Measurements from ENCODE around the gene HOXC5. TPM values are rescaled to one million over a fixed set of nuclear protein-coding genes. Genes with fewer than 3 reads are reported as not detected.

The HOXC5 gene
- total RNA-seq, 1 experiment from 2014 or later = 5.0 TPM

DNA sequence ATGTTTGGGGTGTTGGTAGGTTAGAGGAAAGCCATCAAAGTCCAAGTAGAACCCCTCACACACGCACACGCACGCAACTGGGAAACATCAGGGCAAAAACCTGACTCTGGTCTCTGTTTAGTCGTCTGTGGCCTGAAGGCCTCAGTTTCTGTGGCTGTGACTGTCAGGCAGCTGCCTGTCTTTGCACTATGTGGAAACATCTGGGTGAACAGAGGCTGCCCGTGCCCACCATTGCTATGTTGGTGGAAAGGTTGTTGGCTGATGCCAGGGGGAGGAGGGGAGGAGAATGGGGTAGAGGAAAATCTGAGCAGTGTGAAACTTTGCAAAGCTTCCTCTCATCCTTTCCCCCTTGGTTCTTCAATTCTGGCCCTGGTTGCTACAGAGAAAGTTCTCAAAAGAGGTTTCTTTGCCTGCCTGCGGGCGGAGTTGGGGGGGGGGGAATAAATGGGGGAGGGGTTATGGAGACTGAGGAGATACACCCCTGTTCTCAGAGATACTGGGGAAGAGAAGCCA lies 40.4 kb upstream of the HOXC5 start:
- CTCF ChIA-PET = interaction anchor here (0.5 to 1.2 kb wide), 4 partner anchors 12 to 247 kb away, joined by 3 to 9 read pairs (median 4); no protein-coding TSS in a partner anchor
- H3K27me3 ChIP-seq (ENCODE audit: control insufficient read depth, insufficient read depth, low read length) = no peaks in the 10 kb centered on the region
- in situ Hi-C loops (cut with HindIII; ENCODE audit: low pct_unique_long_range_greater_than_20kb, low sequenced_read_pairs) = no loop called here

GRCh38 chr12:53993162-53994008 lies 39.5 kb upstream of the HOXC5 start:
- peak overlapping the region; percentile 99 for H3K27ac ChIP-seq (ENCODE audit: low read length)
- CTCF ChIA-PET = interaction anchor here (1.2 kb wide), 1 partner anchor 11 kb away, joined by 3 read pairs; no protein-coding TSS in a partner anchor
- peak overlapping the region; percentile 66 to 67 for H3K4me3 ChIP-seq (ENCODE audit: low read depth in 2 of 2, low read length in 2 of 2)
- in situ Hi-C loops (cut with HindIII; ENCODE audit: low pct_unique_long_range_greater_than_20kb, low sequenced_read_pairs) = no loop called here
- no peaks in the 10 kb centered on the region for H3K9me3 ChIP-seq (ENCODE audit: control insufficient read depth, insufficient read depth, low read depth, low read length)
- no TSS peak for BruUV-seq (replicated peaks)
- DNase-seq (ENCODE audit: low read depth, low spot score) (no peak), ATAC-seq (no peak)
- TF ChIP-seq, protein P1, sequence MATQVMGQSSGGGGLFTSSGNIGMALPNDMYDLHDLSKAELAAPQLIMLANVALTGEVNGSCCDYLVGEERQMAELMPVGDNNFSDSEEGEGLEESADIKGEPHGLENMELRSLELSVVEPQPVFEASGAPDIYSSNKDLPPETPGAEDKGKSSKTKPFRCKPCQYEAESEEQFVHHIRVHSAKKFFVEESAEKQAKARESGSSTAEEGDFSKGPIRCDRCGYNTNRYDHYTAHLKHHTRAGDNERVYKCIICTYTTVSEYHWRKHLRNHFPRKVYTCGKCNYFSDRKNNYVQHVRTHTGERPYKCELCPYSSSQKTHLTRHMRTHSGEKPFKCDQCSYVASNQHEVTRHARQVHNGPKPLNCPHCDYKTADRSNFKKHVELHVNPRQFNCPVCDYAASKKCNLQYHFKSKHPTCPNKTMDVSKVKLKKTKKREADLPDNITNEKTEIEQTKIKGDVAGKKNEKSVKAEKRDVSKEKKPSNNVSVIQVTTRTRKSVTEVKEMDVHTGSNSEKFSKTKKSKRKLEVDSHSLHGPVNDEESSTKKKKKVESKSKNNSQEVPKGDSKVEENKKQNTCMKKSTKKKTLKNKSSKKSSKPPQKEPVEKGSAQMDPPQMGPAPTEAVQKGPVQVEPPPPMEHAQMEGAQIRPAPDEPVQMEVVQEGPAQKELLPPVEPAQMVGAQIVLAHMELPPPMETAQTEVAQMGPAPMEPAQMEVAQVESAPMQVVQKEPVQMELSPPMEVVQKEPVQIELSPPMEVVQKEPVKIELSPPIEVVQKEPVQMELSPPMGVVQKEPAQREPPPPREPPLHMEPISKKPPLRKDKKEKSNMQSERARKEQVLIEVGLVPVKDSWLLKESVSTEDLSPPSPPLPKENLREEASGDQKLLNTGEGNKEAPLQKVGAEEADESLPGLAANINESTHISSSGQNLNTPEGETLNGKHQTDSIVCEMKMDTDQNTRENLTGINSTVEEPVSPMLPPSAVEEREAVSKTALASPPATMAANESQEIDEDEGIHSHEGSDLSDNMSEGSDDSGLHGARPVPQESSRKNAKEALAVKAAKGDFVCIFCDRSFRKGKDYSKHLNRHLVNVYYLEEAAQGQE (IDR thresholded peaks at IDR 0.05; ENCODE audit: insufficient read depth in 1 of 2, low read depth in 2 of 2, low read length in 1 of 2) = no peak
- no peak for TF ChIP-seq CTCF (IDR thresholded peaks at IDR 0.05)
- no peak; the same call in 1 of the 2 replicates for TF ChIP-seq POLR2AphosphoS5 (IDR thresholded peaks at IDR 0.05; ENCODE audit: low read depth, low read length)
- intact Hi-C loops (cut with micrococcal nuclease; ENCODE audit: unreplicated experiment) = loop anchor here (10.0 kb wide), 1 partner anchor 609 kb away; the partner anchor contains the start of gene SP1
- H3K36me3 ChIP-seq (ENCODE audit: control insufficient read depth, insufficient read depth, low read length) = no peaks in the 10 kb centered on the region; the same call in 1 of the 2 replicates
- H3K4me1 ChIP-seq (ENCODE audit: control insufficient read depth, insufficient read depth, low read length) = peaks cover 18% of the 10 kb centered on the region
- POLR2A ChIA-PET = interaction anchor here (0.6 kb wide), 2 partner anchors 11 to 55 kb away, joined by 4 to 5 read pairs; partner anchors contain the start of gene HOXC13
- H3K27me3 ChIP-seq (ENCODE audit: control insufficient read depth, insufficient read depth, low read length) = no peaks in the 10 kb centered on the region

More for the DNA sequence above, 40.4 kb upstream of the HOXC5 start:
- ATAC-seq (no peak), DNase-seq (ENCODE audit: low read depth, low spot score) (no peak)
- Histone ChIP-seq H3K9me3 (ENCODE audit: control insufficient read depth, insufficient read depth, low read depth, low read length) (no peaks in the 10 kb centered on the region), H3K4me3 (ENCODE audit: low read depth in 2 of 2, low read length in 2 of 2) (peak overlapping the region; percentile 66 to 67), H3K4me1 (ENCODE audit: control insufficient read depth, insufficient read depth, low read length) (peaks cover 19% of the 10 kb centered on the region), H3K36me3 (ENCODE audit: control insufficient read depth, insufficient read depth, low read length) (no peaks in the 10 kb centered on the region; the same call in 1 of the 2 replicates), H3K27ac (ENCODE audit: low read length) (peak overlapping the region; percentile 99)
- TF ChIP-seq TCF7L2 (IDR thresholded peaks at IDR 0.05; ENCODE audit: low read depth, low read length) (no peak), CTCF (IDR thresholded peaks at IDR 0.05) (no peak), POLR2AphosphoS5 (IDR thresholded peaks at IDR 0.05; ENCODE audit: low read depth, low read length) (no peak; the same call in 1 of the 2 replicates), SIN3A (IDR thresholded peaks at IDR 0.05; ENCODE audit: borderline replicate concordance, insufficient read depth, low read depth, low read length) (no peak)
- TF ChIP-seq, protein P1 (IDR thresholded peaks at IDR 0.05; ENCODE audit: insufficient read depth in 1 of 2, low read depth in 2 of 2, low read length in 1 of 2) = no peak
- intact Hi-C loops (cut with micrococcal nuclease; ENCODE audit: unreplicated experiment) = loop anchor here (10.0 kb wide), 1 partner anchor 608 kb away; the partner anchor contains the start of gene SP1
- POLR2A ChIA-PET = interaction anchor here (0.6 to 1.2 kb wide), 2 partner anchors 54 to 235 kb away, joined by 4 to 7 read pairs; partner anchors contain the start of gene HOXC13
- no TSS peak for BruUV-seq (replicated peaks)

All from Panc1 (cell line).